Measurements from ENCODE around the gene MPV17L2. TPM values are rescaled to one million over a fixed set of nuclear protein-coding genes. Genes with fewer than 3 reads are reported as not detected.

MPV17L2 gene
- total RNA-seq, 1 donor from 2014 or later, result 50.1 TPM

DNA sequence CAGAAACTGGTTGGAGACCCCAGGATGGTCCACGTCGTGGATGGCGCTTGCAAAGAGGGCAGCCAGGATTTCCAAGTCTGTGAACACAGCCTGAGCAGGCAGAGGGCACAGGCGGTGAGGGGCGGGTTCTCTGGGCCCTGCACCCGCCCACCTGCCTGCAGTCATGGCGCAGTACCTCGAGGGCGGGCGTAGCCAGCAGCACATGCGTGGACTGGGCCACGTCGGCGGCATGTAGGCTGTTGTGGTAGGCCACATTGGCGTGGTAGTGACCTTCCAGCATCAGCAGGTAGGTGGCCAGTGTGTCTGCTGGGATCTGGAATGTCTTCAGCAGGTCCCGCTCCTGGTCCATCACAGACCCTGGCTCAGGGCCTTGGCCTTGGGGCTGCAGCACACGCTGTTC lies 25.1 kb downstream of the MPV17L2 start:
- TF ChIP-seq, protein P1, sequence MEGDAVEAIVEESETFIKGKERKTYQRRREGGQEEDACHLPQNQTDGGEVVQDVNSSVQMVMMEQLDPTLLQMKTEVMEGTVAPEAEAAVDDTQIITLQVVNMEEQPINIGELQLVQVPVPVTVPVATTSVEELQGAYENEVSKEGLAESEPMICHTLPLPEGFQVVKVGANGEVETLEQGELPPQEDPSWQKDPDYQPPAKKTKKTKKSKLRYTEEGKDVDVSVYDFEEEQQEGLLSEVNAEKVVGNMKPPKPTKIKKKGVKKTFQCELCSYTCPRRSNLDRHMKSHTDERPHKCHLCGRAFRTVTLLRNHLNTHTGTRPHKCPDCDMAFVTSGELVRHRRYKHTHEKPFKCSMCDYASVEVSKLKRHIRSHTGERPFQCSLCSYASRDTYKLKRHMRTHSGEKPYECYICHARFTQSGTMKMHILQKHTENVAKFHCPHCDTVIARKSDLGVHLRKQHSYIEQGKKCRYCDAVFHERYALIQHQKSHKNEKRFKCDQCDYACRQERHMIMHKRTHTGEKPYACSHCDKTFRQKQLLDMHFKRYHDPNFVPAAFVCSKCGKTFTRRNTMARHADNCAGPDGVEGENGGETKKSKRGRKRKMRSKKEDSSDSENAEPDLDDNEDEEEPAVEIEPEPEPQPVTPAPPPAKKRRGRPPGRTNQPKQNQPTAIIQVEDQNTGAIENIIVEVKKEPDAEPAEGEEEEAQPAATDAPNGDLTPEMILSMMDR (conservative IDR thresholded peaks at IDR 0.05; ENCODE audit: low read depth, low read length), result no peak
- no peak overlapping the region for H3K4me3 ChIP-seq (ENCODE audit: low read depth, low read length)
- DNase-seq (ENCODE audit: low read depth), result no peak

DNA sequence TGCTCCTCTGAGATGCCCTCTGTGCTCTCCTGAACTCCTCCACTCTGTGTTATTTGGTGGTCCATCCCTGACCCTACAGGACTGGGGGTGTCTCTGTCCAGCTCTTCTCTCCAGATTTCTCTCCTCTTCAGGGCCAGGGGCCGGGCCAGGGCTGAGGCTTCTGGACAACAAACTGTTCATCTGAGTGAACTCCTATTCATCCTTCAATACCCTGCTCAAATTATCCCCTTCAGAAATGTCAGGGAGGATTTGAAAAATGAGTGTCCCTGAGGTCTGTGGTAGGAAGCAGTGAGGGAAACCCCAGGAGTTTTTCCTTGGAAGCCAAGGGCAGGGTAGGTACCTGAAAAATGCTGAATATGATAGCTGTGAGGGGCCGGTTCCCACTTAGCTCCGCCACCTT lies 25.6 kb downstream of the MPV17L2 start:
- no peak for DNase-seq (ENCODE audit: low read depth)
- TF ChIP-seq, protein P1 (conservative IDR thresholded peaks at IDR 0.05; ENCODE audit: low read depth, low read length), result no peak
- H3K4me3 ChIP-seq (ENCODE audit: low read depth, low read length), result no peak overlapping the region

DNA sequence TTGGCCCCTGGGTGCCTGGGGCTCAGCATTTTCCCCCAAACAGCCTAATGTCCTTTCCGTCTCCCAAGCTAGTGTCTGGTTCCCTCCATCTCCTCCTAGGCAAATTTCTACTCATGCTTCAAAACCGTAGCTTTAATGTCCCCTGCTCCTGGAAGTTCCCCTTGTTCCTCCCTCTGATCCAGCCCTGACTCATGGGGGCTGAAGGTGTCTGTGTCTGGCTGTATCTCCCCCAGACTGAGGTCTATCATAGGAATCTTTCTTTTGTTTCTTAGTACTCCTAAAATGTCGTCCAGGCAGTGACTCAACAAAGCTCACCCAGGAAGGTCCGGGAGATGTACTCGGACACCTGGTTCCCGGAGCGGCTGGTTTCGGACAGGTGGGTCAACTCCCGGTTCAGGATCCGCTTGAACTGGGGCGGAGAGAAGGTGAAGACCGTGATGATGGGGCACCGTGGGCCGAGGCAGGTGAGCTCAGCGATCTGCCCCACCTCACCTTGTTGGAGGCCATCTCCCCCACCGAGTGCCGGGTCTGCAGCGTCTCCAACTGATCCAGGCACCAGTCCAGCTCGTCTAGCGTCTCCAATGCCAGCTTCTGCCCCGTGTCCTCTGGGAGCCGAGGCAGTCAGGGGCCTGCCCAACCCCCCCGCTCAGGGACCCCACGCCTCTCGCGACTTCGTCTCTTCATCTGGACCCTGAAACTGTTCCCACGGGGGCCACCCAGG lies 27.1 kb downstream of the MPV17L2 start:
- TF ChIP-seq, protein P1 (conservative IDR thresholded peaks at IDR 0.05; ENCODE audit: low read depth, low read length), result no peak
- DNase-seq (ENCODE audit: low read depth), result no peak
- H3K4me3 ChIP-seq (ENCODE audit: low read depth, low read length), result no peak overlapping the region

DNA sequence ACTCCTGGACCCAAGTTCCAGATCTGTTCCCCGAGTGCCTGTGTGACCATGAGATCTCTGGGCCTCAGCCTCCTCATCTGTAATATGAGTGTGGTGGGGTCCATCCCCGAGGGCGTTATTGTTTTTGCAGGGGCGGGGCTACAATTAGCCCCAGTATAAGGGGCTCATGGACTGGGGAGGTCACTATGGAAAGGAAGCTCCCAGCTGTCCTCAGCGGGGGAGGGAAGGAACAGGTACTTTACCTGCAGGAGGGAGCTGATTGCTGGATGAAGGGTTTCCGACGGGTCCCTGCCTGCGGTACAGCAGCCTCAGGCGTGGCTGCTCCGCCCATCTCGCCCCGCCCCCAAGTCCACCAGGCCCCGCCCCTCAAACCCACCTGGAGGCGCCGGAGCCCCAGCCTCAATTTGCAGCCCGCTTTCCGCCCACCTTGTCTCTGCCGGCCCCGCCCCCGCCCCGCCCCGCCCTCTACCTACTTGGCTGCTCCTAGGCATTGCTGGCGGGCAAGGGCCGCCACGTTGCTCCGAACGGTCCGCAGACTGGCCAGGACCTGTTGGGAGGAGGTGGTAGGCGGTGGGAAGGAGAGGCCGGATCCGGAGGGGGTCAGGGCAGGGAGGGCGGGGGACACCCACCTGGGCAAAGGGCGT lies 27.7 kb downstream of the MPV17L2 start:
- no peak overlapping the region for H3K4me3 ChIP-seq (ENCODE audit: low read depth, low read length)
- no peak for DNase-seq (ENCODE audit: low read depth)
- TF ChIP-seq, protein P1 (conservative IDR thresholded peaks at IDR 0.05; ENCODE audit: low read depth, low read length), result no peak

DNA sequence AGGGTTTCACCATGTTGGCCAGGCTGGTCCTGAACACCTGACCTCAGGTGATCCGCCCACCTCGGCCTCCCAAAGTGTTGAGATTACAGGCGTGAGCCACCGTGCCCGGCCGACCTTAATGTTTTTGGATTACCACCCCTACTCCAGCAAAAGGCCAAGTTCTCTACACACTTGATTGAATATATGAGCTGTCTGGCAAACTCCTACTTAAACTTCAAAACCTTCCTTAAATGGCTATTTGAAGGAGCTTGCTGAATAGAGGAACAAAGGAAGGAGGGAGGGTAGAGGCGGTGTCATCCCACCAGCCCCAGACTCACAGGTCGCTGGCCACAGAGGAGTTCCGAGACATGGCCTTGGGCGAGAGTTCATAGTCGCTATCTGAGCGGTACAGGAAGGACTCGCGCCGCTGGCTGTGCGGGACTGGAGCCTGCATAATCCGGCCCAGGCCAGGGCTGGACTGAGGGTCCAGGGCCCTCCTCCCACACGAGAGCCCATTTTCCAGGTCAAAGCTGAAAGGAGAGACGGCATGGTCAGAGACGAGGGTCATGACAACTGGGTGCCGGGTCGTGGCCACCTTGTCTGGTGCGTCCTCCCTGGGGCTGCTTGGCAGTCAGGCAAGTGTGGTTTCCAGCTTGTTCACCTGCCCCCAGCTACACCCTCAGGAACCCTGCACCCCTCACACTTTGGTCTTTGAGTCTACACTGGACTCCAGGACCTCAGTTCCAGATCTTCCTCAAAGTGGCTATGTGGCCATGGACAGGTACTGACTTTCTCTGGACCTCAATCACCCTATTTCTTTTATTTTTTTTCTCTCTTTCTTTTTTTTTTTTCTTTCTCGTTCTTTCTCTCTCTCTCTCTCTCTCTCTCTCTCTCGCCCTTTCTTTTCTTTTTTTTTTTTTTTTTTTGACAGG lies 29.1 kb downstream of the MPV17L2 start:
- no peak overlapping the region for H3K4me3 ChIP-seq (ENCODE audit: low read depth, low read length)
- TF ChIP-seq, protein P1 (conservative IDR thresholded peaks at IDR 0.05; ENCODE audit: low read depth, low read length), result no peak

DNA sequence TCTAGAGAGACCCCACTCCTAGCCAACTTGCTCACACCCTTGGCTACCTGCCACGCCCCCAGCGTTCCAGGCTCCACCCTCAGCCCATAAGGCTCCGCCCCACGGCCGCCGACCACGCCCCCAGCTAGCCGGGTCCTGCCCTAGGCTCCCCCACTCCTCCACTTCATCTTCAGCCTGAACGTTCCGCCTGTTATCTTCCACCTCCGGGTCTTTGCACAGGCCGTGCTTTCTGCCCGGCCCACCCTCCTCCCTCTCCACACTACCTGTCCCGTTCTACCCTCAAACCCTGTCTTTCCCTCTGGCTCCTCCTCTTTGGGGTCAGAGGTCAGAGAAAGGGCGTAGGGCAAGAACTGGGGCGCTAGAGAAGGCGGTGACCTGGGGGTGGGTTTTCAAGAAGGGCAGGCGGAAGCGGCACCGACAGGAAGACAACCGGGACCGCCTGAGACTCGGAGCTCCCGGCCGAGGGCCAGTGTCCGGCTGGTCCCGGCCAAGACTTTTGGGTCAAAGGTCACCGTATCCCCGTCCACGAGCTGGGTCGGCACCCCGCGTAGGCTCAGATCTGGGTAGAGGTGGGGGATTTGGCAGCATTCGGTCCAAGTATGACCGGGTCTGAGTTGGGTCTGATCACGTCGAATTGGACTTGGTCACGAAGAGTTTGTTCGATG lies 31.0 kb downstream of the MPV17L2 start:
- no peak for DNase-seq (ENCODE audit: low read depth)
- TF ChIP-seq, protein P1 (conservative IDR thresholded peaks at IDR 0.05; ENCODE audit: low read depth, low read length), result no peak
- H3K4me3 ChIP-seq (ENCODE audit: low read depth, low read length), result peak overlapping the region; percentile 58

More for the DNA sequence above, 29.1 kb downstream of the MPV17L2 start:
- DNase-seq (ENCODE audit: low read depth), result no peak

All from epithelial cell of proximal tubule (primary cell).